Measurements from ENCODE around the gene ACSS2.

The ACSS2 gene

DNA sequence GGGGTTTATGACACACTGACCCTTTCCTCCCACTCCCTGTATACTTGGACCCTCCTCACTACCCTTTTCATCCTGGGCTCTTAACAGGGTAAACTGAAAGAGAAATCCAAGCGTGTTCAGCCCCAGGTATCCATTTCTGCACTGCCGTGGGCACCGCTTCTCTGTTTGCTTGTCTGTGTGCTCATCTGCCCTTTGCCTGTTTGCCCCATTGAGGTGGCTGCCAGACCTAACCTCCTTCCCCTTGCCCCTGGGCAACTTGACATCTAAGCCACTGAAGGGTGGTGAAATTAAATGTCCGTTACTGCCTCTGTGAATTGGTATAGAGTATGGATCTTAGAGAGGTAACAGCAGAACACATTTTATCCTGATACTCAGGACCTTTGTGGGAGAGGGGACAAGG lies 38.7 kb downstream of the ACSS2 start:
- DNase-seq (ENCODE audit: low read depth) = no peak

DNA sequence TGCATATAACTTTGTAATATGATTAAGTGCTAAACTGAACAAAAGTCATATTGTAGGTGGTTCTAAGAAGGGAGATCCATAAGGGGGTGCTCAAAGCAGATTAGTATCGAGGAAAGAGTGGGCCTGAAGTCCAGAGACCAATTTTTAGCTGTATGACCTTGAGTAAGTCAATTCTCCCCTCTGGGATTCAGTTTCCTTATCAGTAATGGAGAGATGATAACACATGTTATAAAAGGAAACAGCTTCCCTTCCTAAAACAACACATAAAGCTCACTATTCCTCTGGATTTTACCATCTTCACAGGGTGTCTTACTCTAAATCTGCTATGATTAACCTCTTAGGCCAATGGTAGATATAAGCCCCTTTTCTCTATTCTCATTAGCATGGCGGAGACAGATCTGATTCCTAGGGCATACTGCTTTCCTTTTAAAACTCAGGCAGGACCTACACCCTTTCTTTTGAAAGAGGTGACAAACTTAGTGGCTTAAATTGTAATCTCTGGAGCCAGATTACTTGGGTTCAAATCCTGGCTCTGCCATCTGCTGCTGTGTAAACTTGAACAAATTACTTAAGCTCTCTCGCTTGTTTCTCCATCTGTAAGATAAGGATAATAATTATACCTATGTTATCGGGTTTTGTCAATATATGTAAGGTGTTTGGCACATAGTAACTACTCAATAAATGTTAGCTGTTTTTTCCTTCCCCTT lies 39.5 kb downstream of the ACSS2 start:
- DNase-seq (ENCODE audit: low read depth) = no peak

DNA sequence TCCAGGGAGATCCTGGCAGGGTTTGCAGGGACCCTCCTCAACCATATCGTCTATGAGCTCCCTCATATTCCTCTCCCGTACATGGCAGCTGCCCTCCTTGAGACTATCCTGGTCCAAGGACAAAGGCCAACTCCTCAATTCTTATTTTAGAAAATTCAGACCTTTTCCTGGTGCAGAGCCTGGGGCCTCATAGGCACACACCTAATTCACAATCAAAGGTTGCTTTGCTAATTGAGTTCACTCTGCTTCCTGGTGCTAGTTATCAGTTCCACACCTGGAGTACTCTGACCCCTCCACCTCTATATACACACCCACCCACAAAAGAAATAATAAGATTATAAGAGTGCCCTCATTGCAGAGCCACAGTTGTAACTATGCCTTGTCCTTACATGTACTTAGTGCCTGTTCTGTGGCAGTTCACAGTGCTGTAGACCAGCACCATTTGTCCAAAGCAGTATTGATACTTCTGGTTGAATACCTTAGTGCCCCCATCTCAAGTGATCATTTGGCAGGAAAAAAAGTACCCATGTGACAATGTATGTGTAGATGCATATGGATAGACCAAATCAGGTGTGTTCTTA lies 40.5 kb downstream of the ACSS2 start:
- no peak for DNase-seq (ENCODE audit: low read depth)

DNA sequence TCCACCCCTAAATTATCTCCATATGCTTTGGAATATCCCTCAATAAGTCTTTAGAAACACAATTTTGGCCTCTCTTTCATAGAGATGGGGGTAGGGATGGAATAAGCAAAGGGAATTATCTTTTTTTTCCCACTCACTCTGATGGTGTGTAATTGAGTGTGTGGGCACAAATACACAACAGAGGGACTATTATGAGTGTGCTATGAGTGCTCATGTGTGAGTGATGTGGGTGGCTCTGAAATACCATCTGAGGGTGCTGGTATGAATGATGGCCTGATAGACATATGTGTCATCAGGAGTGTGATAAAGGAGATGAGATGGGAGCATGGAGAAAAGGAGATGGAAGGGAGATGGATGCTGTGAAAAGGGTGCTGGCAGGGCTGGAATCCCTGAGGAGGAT lies 43.6 kb downstream of the ACSS2 start:
- no peak for DNase-seq (ENCODE audit: low read depth)

DNA sequence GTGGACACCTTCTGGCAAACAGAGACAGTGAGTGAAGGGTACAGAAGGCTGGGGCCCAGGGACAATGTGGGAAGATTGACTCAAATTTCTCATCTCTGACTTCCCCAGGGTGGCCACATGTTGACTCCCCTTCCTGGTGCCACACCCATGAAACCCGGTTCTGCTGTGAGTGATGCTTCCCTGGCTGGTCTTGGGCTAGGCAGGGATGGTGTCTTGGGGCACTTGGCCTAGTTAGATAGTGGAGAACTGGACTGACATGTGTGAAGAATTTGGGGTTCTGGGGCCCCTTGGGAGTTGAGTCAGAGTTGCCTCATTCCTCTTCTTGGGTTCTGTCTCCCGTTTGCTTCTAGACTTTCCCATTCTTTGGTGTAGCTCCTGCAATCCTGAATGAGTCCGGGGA lies 45.0 kb downstream of the ACSS2 start:
- DNase-seq (ENCODE audit: low read depth) = no peak

DNA sequence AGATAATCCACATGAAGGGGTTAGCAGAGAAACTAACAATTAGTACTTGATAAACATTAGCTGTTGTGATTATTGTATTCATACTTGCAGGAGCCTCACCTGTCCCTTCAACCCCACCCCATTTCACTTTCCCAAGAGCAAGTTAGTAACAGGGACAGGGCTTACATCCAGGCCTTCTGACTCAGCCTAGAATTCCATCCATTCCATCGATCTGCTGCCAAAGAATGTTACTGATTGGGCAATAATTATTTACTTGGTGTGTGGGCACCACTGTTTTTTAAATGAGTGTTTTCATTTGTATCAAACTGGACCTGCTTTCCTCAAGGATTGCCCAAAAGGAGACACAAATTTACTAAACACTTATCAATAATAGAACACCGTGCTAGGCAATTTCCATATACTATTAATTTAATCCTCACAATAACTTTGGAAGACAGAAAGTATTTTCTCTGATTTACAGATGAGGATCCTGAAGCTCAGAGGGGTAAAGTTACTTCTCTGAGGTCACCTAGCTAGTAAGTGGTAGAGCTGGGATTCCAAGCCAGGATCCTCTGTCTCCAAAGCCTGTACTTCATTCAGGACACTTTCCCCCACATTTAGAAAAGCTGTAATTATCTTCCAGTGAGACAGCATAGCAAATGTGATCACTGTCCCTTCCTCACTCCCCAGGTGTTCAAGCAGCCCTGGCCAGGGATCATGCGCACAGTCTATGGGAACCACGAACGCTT lies 46.4 kb downstream of the ACSS2 start:
- no peak for DNase-seq (ENCODE audit: low read depth)

DNA sequence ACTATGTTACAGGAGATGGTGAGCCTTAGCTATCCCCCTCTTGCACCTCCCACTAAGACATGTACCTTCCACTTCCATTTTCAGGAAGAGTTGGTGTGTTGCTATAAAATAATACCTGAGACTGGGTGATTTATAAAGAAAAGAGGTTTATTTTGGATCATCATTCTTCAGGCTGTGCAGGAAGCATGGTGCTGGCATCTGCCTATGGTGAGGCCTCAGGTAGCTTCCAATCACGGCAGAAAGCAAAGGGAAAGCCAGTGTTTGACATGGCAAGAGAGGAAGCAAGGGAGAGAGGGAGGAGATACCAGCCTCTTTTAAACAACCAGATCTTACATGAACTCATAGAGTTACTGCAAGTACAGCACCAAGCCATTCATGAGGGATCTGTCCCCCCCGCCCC lies 47.0 kb downstream of the ACSS2 start:
- DNase-seq (ENCODE audit: low read depth) = no peak

DNA sequence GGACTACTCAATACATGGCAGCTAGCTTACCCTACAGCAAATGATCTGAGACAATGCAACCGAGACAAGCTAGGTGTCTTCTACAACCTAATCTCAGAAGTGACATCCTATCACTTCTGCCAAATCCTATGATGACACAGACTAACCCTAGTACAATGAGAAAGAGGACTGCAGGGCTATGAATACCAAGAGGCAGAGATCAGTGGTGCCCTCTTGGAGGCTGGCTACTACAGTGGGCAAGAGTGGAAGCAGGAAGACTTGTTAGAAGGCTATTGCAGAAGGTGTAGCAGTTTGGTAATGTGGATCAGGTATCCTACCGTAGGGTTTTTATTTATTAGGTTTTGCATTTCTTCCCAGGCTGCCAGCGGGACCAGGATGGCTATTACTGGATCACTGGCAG lies 48.9 kb downstream of the ACSS2 start:
- DNase-seq (ENCODE audit: low read depth) = no peak

DNA sequence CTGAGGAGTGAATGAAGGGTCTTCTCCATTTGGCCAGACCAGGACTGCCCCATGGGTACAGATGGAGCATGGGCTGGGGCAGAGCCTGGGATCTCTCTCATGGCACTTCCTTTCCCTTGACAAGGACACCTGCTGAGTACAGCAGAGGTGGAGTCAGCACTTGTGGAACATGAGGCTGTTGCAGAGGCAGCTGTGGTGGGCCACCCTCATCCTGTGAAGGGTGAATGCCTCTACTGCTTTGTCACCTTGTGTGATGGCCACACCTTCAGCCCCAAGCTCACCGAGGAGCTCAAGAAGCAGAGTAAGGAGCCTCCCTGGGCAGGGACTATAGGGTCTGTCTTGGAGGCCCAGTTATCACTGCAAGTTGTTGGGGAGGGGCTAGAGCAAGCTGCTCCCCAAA lies 49.6 kb downstream of the ACSS2 start:
- no peak for DNase-seq (ENCODE audit: low read depth)

DNA sequence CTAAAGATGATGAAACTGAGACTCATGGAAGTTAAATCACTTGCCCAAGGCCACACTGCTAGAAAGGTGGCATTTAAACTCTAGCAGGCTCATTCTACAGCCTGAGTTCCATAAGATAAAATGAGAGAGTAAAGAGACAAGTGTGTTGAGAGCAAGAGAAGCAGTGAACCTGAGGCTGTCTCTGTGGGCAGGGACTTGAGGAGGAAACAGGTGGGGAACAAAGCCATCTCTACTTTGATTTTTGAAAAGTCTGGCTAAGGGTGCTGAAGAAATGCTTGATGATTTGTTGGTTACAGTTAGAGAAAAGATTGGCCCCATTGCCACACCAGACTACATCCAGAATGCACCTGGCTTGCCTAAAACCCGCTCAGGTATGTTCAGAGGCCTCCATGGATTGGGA lies 50.2 kb downstream of the ACSS2 start:
- no peak for DNase-seq (ENCODE audit: low read depth)

DNA sequence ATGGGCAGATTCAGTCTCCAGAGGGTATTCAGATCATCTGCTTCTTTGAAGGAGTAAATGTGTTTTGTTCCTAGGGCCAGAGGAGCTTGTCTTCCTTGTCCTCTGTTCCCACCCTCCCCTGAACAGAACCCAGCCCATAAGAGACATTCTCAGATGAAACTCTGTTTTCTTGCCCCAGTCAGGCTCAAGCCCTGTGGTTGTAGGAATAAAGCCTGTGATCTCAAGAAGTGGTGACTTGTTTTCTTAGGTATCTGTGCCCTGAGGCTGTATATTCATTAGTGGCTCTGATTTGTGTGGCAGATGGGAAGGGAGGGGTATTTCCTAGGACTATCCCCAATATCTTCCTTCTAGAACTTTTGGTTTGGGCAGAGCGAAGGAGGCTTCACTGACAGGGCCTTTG lies 51.3 kb downstream of the ACSS2 start:
- no peak for DNase-seq (ENCODE audit: low read depth)

DNA sequence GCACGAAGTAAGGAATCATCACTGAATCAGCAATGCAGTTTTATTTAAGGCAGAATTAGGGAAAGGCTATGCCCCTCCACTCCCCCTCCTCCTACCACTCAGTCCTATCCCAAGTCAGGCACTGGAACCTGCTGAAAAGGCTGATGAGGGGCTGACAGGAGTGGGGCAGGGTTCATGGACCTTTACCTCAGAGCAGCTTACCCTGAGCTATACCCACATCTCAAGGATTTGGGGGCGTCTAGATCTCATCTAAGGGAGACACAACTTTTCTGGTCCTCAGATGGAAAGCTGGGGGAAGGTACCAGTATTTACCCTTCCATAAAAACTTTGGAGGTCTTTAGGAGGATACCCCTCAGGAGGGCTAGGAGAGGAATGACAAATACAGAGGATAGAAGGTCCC lies 52.0 kb downstream of the ACSS2 start:
- no peak for DNase-seq (ENCODE audit: low read depth)

DNA sequence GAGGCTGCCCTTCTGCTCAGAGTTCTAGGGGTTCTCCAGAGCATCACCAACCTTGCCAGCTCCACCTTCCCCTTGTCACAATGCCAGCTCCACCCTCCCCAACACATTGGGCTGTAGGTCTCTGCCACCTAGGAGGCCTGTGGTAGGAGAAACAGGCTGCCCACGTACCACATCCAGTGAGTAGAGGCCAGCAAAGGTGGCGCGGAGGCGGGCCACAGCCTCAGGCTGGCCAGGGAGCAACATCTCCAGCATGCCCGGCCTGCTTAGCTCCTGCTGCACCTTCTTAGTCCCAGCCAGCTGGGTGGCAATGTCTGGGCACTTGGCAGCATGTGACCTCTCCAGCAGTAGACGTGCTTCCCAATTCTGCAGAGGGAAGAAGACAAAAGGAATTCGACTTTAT lies 55.4 kb downstream of the ACSS2 start:
- no peak for DNase-seq (ENCODE audit: low read depth)

DNA sequence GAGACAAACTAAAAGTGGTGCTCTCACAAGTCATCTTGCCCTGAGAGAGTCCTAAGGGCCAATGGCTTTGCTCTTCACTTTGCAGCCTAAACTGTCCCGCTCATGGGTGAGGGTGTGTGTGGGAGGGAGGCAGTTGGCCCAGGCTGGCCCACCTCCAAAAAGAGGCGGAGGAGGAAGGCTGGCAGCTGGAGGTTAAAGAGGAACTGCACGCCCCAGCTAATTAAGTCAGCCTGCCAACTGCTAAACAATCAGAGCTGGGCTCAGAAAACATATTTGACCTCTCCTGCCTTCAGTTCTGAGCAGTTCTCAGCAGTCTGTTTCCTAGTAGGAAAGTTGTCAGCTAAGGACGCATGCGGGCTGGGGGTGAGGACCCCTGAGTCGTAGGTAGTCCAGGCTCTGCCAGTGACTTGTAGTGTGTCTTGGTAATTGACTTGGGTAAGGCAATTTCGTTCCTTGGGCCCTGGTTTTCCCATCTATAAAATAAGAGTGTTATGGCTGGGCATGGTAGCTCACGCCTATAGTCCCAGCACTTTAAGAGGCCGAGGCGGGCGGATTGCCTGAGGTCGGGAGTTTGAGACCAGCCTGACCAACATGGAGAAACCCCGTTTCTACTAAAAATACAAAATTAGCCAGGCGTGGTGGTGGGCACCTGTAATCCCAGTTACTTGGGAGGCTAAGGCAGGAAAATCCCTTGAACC lies 62.2 kb downstream of the ACSS2 start:
- no peak for DNase-seq (ENCODE audit: low read depth)

DNA sequence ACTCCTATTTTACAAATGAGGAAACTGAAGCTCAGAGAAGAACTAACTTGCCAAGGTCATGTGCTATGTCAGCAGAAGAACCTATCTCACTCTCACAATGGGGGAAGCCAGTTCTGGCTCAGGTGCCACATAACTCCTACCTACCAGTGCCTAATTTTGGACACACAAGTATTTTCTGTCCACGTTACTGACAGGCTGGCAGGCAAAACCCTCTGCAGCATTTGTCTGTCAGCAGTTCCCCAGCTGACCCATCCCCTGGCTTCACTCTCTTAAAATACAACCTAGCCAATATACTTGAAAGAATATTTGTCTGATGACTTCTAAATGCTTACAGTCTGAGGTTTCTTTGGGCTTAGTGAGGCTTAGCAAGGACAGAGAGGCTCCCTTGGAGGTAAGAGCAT lies 63.7 kb downstream of the ACSS2 start:
- no peak for DNase-seq (ENCODE audit: low read depth)

DNA sequence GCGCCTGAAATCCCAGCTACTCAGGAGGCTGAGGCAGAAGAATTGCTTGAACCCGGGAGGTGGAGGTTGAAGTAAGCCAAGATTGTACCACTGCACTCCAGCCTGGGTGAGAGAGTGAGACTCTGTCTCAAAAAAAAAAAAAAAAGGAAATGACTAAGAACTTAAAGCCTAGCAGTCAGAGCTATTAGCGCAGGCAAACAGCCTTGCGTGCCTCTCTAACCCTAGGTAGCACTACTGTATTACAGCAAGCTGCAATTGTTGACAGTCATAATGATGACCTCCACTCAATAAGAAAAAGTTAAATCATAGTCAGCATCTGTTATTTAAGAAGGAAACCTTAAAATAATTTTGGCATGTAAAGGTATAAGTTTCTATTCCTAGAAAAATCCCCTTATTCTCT lies 64.8 kb downstream of the ACSS2 start:
- DNase-seq (ENCODE audit: low read depth) = no peak

DNA sequence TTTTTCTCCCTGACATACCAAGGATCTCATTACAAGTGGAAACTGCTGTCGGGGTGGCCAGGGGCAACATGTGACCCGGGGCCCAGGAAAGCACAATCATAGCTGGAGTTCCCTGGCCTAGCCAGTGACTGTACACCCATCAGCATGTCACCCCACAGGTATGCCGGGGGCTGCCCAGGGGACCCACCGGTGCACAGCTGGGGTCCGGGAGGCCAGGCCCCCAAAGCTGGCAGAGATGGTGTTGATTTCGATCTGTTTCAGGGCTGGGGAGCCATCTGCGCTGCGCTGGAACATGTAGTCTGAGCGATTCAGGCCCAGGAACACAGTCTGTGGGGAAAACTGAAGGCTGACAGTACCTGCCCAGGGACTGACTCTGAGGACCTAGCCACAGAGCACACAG lies 65.9 kb downstream of the ACSS2 start:
- no peak for DNase-seq (ENCODE audit: low read depth)

DNA sequence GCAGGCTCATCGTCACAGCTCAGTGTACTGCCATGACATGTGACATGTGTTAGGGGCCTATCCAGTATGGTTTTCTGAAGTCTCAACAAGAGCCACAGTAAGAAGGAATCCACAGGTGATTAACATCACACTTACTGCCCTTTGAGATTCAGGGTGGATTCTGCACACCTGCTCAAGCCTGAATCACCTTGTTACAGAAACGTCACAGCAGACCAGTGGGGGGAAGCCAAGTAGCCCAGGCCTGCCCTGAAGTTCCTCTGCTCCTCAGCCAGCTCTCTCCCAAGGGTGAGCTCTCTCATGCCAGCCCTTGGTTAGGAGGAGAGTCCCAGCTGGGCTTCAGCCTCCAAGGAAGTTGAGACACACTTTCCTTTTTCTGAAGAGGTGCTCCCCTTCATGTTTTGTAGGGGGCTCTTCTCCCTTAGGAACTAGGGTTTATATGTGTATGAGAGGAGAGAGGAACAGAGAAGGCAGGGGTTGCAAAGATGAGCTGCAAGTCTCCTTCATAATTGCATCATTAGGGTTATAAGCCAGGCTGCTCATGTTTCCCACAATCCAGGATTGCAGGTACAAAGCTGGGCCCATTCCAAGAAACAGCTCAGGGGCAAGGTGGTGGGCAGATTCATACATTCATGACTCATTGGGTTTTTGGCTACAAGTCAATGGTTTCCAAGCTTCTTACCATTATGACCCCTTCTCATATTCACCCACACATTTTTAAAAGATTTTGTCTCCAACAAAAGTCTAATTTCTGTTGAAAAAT lies 67.6 kb downstream of the ACSS2 start:
- no peak for DNase-seq (ENCODE audit: low read depth)

DNA sequence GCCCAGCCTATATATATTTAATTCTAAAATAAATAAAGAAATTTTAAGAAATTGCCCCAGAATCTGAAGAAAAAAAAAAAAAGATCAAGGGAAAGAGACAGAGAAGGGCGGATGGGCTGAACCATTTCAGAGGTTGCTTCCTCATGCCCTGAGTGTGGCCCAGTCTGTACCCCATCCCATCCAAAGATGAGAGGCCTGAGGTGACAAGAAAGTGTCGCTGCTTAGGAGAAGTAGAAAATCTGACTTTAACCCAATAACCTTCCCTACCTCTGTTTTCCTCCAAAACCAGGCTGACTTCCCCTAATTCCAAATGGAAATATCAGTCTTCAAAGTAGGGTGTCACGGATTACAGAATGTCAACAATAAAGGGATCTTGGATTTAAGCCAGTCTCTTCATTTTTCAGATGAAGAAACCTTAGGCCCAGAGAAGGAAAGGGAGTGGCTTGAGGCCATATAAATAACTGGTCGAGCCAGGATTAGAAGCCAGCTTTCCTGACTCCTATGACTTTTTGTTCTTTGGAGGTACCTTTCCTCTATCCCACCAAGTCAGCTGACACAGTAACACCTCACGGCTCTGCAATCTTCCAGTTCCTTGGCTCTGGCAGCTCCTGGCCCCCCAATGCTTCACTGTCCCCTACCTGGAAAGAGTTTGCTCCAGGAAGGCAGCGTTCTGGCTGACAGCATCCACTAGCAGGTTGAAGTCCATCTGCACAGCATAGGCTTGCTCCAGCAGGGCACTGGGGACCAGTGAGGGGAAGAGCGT lies 69.1 kb downstream of the ACSS2 start:
- no peak for DNase-seq (ENCODE audit: low read depth)

DNA sequence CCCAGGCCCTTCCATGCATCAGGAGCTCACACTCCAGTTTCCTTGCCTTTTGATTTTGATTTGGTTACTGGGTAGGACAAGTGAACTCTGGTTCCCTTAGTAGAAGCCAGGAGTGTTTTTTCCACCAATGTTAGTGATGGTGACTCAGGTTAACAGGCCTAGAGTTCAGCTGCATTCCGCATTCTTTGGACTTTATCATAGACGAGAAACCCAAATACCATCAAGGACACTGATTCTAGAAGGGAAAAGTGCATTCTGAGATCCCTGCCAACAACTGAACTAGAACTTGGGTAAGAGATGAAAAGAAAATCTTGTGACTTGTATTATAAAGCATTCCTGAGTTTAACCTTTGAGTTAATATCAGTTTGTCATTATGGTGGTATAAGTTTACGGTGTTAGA lies 70.2 kb downstream of the ACSS2 start:
- DNase-seq (ENCODE audit: low read depth) = no peak

DNA sequence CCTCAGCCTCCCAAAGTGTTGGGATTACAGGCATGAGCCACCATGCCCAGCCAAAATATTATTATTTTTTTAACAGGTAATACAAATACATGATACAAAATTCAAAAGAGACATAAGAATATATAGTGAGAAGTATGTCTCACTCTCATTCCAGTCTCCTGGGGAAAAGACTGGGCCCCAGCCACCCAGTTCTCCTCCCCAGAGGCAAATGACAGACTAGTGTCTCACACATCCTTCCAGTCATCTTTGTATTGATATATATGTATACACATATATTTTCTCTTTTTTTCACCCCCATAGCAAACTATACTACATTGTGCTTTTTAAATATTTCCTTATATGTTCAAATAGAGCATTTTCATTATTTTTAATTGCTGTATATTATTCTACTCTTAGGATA lies 70.9 kb downstream of the ACSS2 start:
- DNase-seq (ENCODE audit: low read depth) = no peak

DNA sequence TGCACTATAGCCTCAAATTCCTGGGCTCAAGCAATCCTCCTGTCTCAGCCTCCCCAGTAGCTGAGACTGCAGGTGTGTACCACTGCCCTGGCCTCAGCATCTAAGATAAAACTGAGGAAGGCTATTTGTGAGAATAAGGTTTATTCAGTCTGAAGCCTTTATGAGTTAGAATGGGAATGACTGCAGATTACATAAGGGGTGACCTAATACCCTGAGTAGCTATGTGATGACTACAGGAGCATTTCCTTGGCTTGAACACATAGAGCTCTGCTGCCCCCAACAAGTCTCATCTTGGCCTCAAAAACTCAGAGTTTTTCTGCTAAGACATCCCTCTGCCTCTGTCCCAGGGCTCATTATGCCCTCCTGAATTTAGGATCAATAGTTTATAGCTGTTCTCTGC lies 71.6 kb downstream of the ACSS2 start:
- DNase-seq (ENCODE audit: low read depth) = no peak
